ENCODE measurements around the gene CHN2.

CHN2 gene

DNA sequence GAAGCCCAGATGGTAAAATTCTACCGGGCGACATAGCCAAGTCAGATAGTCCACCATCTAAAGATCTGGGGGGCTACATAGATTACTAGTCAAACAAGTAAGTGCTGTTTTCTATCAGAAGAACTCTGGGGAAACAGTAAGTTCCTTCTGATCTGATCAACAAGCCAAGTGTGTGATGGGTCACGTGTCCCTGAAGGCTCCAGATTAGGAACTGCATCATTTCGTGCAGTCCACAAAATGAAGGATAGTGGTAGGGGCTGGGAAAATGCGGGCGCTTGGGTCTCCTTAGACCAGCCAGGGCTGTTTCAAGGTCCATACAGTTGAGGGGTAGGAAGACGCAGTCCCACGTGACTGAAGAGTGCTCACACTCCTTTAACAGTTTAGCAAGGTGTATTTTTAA lies 1.8 kb upstream of the CHN2 start:
- TF ChIP-seq CTCF (conservative IDR thresholded peaks at IDR 0.05; ENCODE audit: low read depth, low read length) = no peak
- Histone ChIP-seq H3K4me1 (ENCODE audit: low read depth, poor library complexity, severe bottlenecking) (peaks cover 26% of the 10 kb centered on the region), H3K4me3 (IDR thresholded peaks at IDR 0.05; ENCODE audit: insufficient read depth, low read depth, low read length) (no peak overlapping the region), H4K20me1 (ENCODE audit: insufficient read depth) (no peaks in the 10 kb centered on the region), H2AFZ (ENCODE audit: low read depth) (no peak overlapping the region), H3K27ac (no peak overlapping the region), H3K36me3 (ENCODE audit: insufficient read depth) (no peaks in the 10 kb centered on the region), H3K27me3 (ENCODE audit: insufficient read depth, low read depth) (no peaks in the 10 kb centered on the region), H3K4me2 (no peak overlapping the region), H3K79me2 (ENCODE audit: insufficient read depth, low read depth) (no peaks in the 10 kb centered on the region), H3K9ac (no peak overlapping the region)

- Histone ChIP-seq H3K9ac (no peak overlapping the region), H3K27me3 (ENCODE audit: insufficient read depth, low read depth) (no peaks in the 10 kb centered on the region), H3K4me3 (IDR thresholded peaks at IDR 0.05; ENCODE audit: insufficient read depth, low read depth, low read length) (no peak overlapping the region), H3K4me1 (ENCODE audit: low read depth, poor library complexity, severe bottlenecking) (peaks cover 34% of the 10 kb centered on the region), H3K36me3 (ENCODE audit: insufficient read depth) (no peaks in the 10 kb centered on the region), H2AFZ (ENCODE audit: low read depth) (no peak overlapping the region), H3K4me2 (no peak overlapping the region), H3K27ac (no peak overlapping the region), H4K20me1 (ENCODE audit: insufficient read depth) (no peaks in the 10 kb centered on the region), H3K79me2 (ENCODE audit: insufficient read depth, low read depth) (peaks cover 2% of the 10 kb centered on the region; the same call in 1 of the 2 replicates)
- no peak for TF ChIP-seq CTCF (conservative IDR thresholded peaks at IDR 0.05; ENCODE audit: low read depth, low read length)
These were observed 1.0 kb upstream of the CHN2 start for GRCh38 chr7:29193316-29194205.

- Histone ChIP-seq H3K4me1 (ENCODE audit: low read depth, poor library complexity, severe bottlenecking) (peaks cover 40% of the 10 kb centered on the region), H3K4me2 (peak overlapping the region; percentile 88; the same call in 1 of the 2 replicates), H3K9ac (peak overlapping the region; percentile 37; the same call in 1 of the 2 replicates), H3K36me3 (ENCODE audit: insufficient read depth) (no peaks in the 10 kb centered on the region), H4K20me1 (ENCODE audit: insufficient read depth) (no peaks in the 10 kb centered on the region), H3K4me3 (IDR thresholded peaks at IDR 0.05; ENCODE audit: insufficient read depth, low read depth, low read length) (no peak overlapping the region), H3K27me3 (ENCODE audit: insufficient read depth, low read depth) (no peaks in the 10 kb centered on the region), H2AFZ (ENCODE audit: low read depth) (peak overlapping the region; percentile 77), H3K27ac (no peak overlapping the region), H3K79me2 (ENCODE audit: insufficient read depth, low read depth) (peaks cover 8% of the 10 kb centered on the region; the same call in 1 of the 2 replicates)
- TF ChIP-seq CTCF (conservative IDR thresholded peaks at IDR 0.05; ENCODE audit: low read depth, low read length) = no peak
These were observed 375 bp upstream of the CHN2 start for GRCh38 chr7:29194206-29194593.

DNA sequence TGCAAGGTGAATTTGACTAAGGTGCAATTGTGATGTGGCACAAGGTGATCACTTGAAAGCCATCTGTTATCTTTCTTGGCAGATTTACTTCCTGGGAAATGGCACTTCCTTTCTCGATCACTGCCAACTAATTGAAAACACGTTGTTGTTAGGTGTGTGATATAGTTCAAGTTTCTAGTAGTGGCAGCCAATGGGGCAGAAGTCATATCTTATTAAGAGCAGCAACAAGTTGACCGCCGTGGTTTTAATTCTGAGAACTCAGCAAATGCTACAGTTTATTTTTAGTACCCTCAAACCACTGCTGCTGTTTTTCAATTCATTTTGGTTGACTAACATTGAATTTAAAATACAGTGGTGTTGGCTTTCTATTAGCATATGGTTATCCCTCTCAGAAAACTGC lies 1.6 kb downstream of the CHN2 start:
- Histone ChIP-seq H3K4me1 (ENCODE audit: low read depth, poor library complexity, severe bottlenecking) (peaks cover 36% of the 10 kb centered on the region), H3K27ac (peak overlapping the region; percentile 72), H3K9ac (peak overlapping the region; percentile 37; the same call in 1 of the 2 replicates), H3K27me3 (ENCODE audit: insufficient read depth, low read depth) (no peaks in the 10 kb centered on the region), H3K4me2 (peak overlapping the region; percentile 88), H3K36me3 (ENCODE audit: insufficient read depth) (no peaks in the 10 kb centered on the region), H3K79me2 (ENCODE audit: insufficient read depth, low read depth) (peaks cover 13% of the 10 kb centered on the region; the same call in 1 of the 2 replicates), H4K20me1 (ENCODE audit: insufficient read depth) (no peaks in the 10 kb centered on the region), H2AFZ (ENCODE audit: low read depth) (peak overlapping the region; percentile 53; the same call in 1 of the 2 replicates), H3K4me3 (IDR thresholded peaks at IDR 0.05; ENCODE audit: insufficient read depth, low read depth, low read length) (no peak overlapping the region)
- TF ChIP-seq CTCF (conservative IDR thresholded peaks at IDR 0.05; ENCODE audit: low read depth, low read length) = no peak

All from KMS-11 (cell line).